ENCODE data around the gene NAA16.

NAA16 gene

GRCh38 chr13:41315443-41316047 lies 4.5 kb downstream of the NAA16 start:
- intact Hi-C loops (cut with DNase I; ENCODE audit: low total_unique reads) = no loop called here
- no peaks in the 10 kb centered on the region for H3K27me3 ChIP-seq
- no peak overlapping the region for H3K27ac ChIP-seq
- no peak for DNase-seq
- H3K36me3 ChIP-seq = peaks cover under 1 to 7% (median 5%) of the 10 kb centered on the region in 3 donors
- no peak overlapping the region for H3K4me3 ChIP-seq
- TF ChIP-seq CTCF (IDR thresholded peaks at IDR 0.05) = no peak
- no peaks in the 10 kb centered on the region for H3K9me3 ChIP-seq
- H3K4me1 ChIP-seq = peaks cover 0 to 39% (median 17%) of the 10 kb centered on the region in 4 donors

GRCh38 chr13:41317243-41317642 lies 6.2 kb downstream of the NAA16 start:
- peaks cover 7 to 12% (median 8%) of the 10 kb centered on the region in 3 donors for H3K36me3 ChIP-seq
- DNase-seq = no peak
- no peaks in the 10 kb centered on the region for H3K9me3 ChIP-seq
- H3K27me3 ChIP-seq = no peaks in the 10 kb centered on the region
- TF ChIP-seq CTCF (IDR thresholded peaks at IDR 0.05) = no peak
- H3K4me3 ChIP-seq = no peak overlapping the region
- H3K27ac ChIP-seq = no peak overlapping the region
- H3K4me1 ChIP-seq = peaks cover 0 to 39% (median 17%) of the 10 kb centered on the region in 4 donors
- intact Hi-C loops (cut with DNase I; ENCODE audit: low total_unique reads) = no loop called here

- DNase-seq = no peak
- no peak overlapping the region for H3K4me3 ChIP-seq
- no peak overlapping the region for H3K27ac ChIP-seq
- H3K4me1 ChIP-seq = peaks cover 0 to 4% (median 0%) of the 10 kb centered on the region in 4 donors
- H3K36me3 ChIP-seq = peaks cover 19 to 39% (median 29%) of the 10 kb centered on the region in 3 donors
- TF ChIP-seq CTCF (IDR thresholded peaks at IDR 0.05) = no peak
- H3K9me3 ChIP-seq = no peaks in the 10 kb centered on the region
- intact Hi-C loops (cut with DNase I; ENCODE audit: low total_unique reads) = no loop called here
- H3K27me3 ChIP-seq = no peaks in the 10 kb centered on the region
Observed at GRCh38 chr13:41325752-41326151, 14.7 kb downstream of the NAA16 start.

- Histone ChIP-seq H3K27me3 (no peaks in the 10 kb centered on the region), H3K4me3 (no peak overlapping the region), H3K36me3 (peaks cover 14 to 34% (median 29%) of the 10 kb centered on the region in 3 donors), H3K9me3 (no peaks in the 10 kb centered on the region), H3K27ac (no peak overlapping the region), H3K4me1 (peaks cover 0 to 8% (median 2%) of the 10 kb centered on the region in 4 donors)
- TF ChIP-seq CTCF (IDR thresholded peaks at IDR 0.05) = no peak
- DNase-seq = no peak
- intact Hi-C loops (cut with DNase I; ENCODE audit: low total_unique reads) = no loop called here
Observed at GRCh38 chr13:41326661-41327060, 15.6 kb downstream of the NAA16 start.

- H3K4me3 ChIP-seq = no peak overlapping the region
- DNase-seq = no peak
- TF ChIP-seq CTCF (IDR thresholded peaks at IDR 0.05) = no peak
- H3K4me1 ChIP-seq = peaks cover 0 to 22% (median 5%) of the 10 kb centered on the region in 4 donors
- no peaks in the 10 kb centered on the region for H3K9me3 ChIP-seq
- no peaks in the 10 kb centered on the region for H3K27me3 ChIP-seq
- intact Hi-C loops (cut with DNase I; ENCODE audit: low total_unique reads) = no loop called here
- H3K27ac ChIP-seq = no peak overlapping the region
- peaks cover 14 to 30% (median 25%) of the 10 kb centered on the region in 3 donors for H3K36me3 ChIP-seq
Observed at GRCh38 chr13:41327994-41328790, 17.1 kb downstream of the NAA16 start.

All from tibial artery (tissue), 4 donors.